IPS DF 4.7 (cell line): ENCODE measurements around the gene ROBO3.

Source experiments
- DNase-seq: peaks from one replicate; pipeline ENCODE4 v3.0.0-alpha.2; 2013; ENCODE audit warnings: low spot score; ENCODE audit errors: extremely low read depth

The ROBO3 gene

DNA sequence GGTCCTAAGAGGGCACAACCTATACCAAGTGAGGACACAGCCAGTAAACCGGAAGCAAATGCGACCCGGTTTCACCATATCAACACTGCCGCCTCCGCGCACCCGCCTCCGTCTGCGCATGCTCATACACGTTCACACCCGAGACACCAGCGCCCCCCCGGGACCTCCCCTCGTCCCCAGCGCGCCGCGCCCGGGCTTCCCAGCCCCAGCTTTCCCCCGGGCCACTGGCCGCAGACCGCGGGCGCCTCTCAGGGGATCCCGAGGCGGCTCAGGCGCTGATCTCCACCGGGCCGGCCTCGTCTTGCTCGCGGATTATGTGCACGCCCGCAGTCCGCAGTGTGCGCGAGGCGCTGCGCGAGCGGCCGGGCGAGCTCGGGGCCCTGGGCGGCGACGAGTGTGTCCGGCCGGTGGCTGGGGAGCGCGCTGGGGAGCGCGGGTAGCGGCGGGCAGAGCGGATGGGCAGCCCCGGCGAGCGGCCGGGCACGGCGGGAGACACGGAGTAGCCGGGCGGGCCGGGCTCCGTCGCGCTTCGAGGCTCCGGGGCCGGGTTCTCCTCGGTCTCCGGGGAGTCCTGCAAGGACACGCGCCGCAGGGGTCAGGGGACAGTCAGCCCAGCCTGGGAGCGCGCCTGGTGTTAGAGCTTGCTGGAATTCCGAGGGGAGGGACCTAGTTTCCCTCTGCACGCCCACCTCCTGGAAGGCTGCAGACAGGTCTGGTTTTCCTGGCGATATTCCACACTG, 55.8 kb downstream of the ROBO3 start:
- DNase-seq: peak; percentile 38

DNA sequence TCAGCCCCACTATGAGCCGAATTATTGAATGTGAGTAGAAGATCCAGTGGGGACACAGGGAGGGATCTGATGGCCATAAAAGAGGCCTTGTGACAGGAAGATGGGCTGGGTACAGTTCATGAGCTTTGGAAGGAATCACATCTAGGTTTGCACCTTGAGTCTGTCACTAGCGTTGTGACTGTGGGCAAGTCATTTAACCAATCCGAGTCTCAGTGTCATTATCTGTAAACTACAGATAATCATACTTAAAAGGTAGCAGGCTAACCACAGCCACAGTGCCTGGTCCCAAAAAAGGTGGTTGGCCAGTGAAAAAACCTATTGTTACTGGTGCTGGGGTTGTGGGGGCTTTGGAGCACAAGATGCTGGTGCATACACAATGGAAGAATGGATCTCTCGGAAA, 57.6 kb downstream of the ROBO3 start:
- no peak for DNase-seq

DNA sequence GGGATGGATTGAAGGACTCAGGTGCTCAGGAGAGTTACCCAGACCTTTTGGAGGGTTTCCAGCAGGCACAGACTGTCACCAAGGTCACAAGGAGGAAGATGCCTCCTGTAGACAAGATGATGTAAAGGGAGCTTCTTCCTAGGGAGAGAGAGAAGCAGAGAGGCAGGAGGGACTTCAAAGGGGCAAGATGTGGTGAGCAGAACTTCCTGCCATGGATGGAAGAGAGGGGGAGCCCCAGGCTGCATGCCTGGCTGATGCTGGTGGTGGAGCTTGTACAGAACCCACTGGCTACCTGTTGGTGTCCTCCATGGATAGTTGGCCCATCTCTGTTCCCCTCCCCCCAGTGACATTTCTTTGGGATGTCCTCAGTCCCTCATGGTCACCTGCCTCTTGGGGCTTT, 58.1 kb downstream of the ROBO3 start:
- no peak for DNase-seq

DNA sequence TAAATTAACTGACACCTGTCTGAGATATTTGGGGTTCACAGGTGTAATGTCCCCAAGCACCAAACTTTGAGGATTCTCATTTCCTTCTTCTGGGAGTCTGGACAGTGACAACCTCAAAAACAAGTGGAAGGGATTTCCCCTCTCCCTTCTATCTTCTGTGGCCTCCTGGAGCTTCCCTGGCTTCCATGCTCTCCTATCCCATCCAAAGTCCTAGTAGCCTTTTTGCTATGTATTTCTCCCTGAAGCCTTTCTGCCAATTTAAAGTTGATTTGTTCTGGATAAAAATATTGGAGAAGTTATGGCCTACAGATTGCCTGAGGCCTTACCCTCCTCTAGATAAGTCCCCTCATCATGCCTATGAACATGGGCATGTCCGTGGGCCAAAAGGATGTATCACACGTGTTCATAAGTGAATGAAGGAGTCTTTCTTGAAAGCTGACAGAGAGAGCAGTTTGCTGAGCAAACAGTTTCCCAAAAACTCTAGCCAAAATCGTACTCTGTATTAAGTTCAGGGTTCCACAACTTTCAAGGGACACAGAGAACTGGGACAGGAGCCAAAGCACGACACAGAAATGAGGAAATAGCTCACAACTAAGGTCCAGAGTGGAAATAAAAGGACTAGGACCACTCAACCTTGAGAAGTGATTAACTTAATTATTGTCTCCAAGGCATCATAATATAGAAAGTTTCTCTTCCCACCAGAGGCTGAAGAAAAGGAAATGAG, 63.9 kb downstream of the ROBO3 start:
- no peak for DNase-seq

DNA sequence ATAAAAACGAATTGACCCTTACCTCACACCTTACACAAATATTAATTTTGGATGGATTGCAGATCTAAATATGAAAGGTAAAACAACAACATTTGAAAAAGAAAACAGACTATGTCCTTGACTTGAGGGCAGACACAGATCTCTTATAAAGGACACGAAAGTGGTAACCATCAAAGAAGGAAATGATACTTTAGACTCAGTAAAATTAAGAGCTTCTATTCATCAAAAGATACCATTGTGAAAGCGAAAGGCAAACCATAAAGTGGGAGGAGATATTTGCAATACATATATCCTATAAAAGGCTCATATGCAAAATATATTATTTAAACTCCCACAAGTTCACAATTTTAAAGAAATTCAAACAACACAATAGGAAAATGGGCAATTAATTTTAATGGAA, 65.6 kb downstream of the ROBO3 start:
- no peak for DNase-seq
